Suppressor macrophage treated with lipopolysaccharide for 1 hour (primary cell): ENCODE data around the gene TSC22D1.
A peak's percentile ranks its signal among the peaks of the same experiment; 100 is the strongest.
"Not testable (repeated sequence)": the region's sequence is repeated elsewhere in the genome, so short reads cannot be mapped to it uniquely, and the experiment has no call there.

Source experiments
- DNase-seq, 3 donors: peaks; one replicate each; pipeline ENCODE4 v3.0.0-alpha.2; 2020 to 2022

Gene TSC22D1

GRCh38 chr13:44575741-44576350 is at the start of gene TSC22D1:
TSC22D1 (minus strand) TSS chr13:44576330; CDS start chr13:44576074, 256 bp downstream.
- DNase-seq: peak; percentile 55 to 62 (median 57)

- no peak for DNase-seq
Observed at GRCh38 chr13:44622708-44623107, 46.6 kb upstream of the TSC22D1 start.

- DNase-seq: no peak
Observed at GRCh38 chr13:44622261-44622660, 46.1 kb upstream of the TSC22D1 start.

- DNase-seq: no peak
Observed at GRCh38 chr13:44620057-44620456, 43.9 kb upstream of the TSC22D1 start.

- DNase-seq: no peak
Observed at GRCh38 chr13:44619651-44620050, 43.5 kb upstream of the TSC22D1 start.

GRCh38 chr13:44618326-44618725 is 42.2 kb upstream of the TSC22D1 start:
- no peak for DNase-seq

GRCh38 chr13:44617648-44618047 is 41.5 kb upstream of the TSC22D1 start:
- DNase-seq: no peak

GRCh38 chr13:44609137-44609536 is 33.0 kb upstream of the TSC22D1 start:
- no peak for DNase-seq

- DNase-seq: no peak
Observed at GRCh38 chr13:44605721-44606120, 29.6 kb upstream of the TSC22D1 start.

- DNase-seq: no peak
Observed at GRCh38 chr13:44605275-44605674, 29.1 kb upstream of the TSC22D1 start.

- DNase-seq: no peak
Observed at GRCh38 chr13:44601586-44601985, 25.5 kb upstream of the TSC22D1 start.

- not testable (repeated sequence) for DNase-seq
Observed at GRCh38 chr13:44593861-44594592, 17.9 kb upstream of the TSC22D1 start.

GRCh38 chr13:44592216-44592847 is 16.2 kb upstream of the TSC22D1 start:
- DNase-seq: no peak

GRCh38 chr13:44591316-44591715 is 15.2 kb upstream of the TSC22D1 start:
- no peak for DNase-seq

GRCh38 chr13:44583137-44583536 is 7.0 kb upstream of the TSC22D1 start:
- DNase-seq: no peak

GRCh38 chr13:44578067-44578400 is 1.9 kb upstream of the TSC22D1 start:
- no peak for DNase-seq

- peak; percentile 94 to 99 (median 97) for DNase-seq
Observed at GRCh38 chr13:44577236-44578066, 1.3 kb upstream of the TSC22D1 start.

- peak; percentile 33 to 67 (median 38) for DNase-seq
Observed at GRCh38 chr13:44576351-44577235, 463 bp upstream of the TSC22D1 start.

- DNase-seq: no peak
Observed at GRCh38 chr13:44575035-44575434, 1.1 kb downstream of the TSC22D1 start.

GRCh38 chr13:44574466-44574855 is 1.7 kb downstream of the TSC22D1 start:
- peak; percentile 12 to 33 (median 25) for DNase-seq

GRCh38 chr13:44573790-44574465 is 2.2 kb downstream of the TSC22D1 start:
- peak; percentile 7 to 36 (median 22) for DNase-seq

- DNase-seq: no peak
Observed at GRCh38 chr13:44573071-44573470, 3.1 kb downstream of the TSC22D1 start.
